Rectal smooth muscle tissue (tissue), 1 donor: ENCODE results near the gene AP1M1.

ENCODE experiments used
- H3K27ac ChIP-seq: one replicate; pipeline ENCODE4 v1.7.0; 2013; ENCODE audit warnings: low read depth, low read length, inconsistent platforms
- H3K27me3 ChIP-seq: one replicate; pipeline ENCODE4 v1.7.0; 2013; ENCODE audit warnings: low read length; ENCODE audit not compliant: control insufficient read depth, insufficient read depth
- H3K36me3 ChIP-seq: one replicate; pipeline ENCODE4 v1.7.0; 2013; ENCODE audit warnings: low read length; ENCODE audit not compliant: control insufficient read depth, insufficient read depth
- H3K4me1 ChIP-seq: one replicate; pipeline ENCODE4 v1.7.0; 2013; ENCODE audit warnings: low read length; ENCODE audit not compliant: control insufficient read depth, insufficient read depth
- H3K4me3 ChIP-seq: one replicate; pipeline ENCODE4 v1.7.0; 2013; ENCODE audit warnings: low read length
- H3K9ac ChIP-seq: one replicate; pipeline ENCODE4 v1.7.0; 2013; ENCODE audit warnings: low read length

AP1M1 gene

GRCh38 chr19:16204005-16204294 lies 6.2 kb downstream of the AP1M1 start:
- peaks cover 1% of the 10 kb centered on the region for H3K4me1 ChIP-seq
- H3K36me3 ChIP-seq, result peaks cover 38% of the 10 kb centered on the region
- no peak overlapping the region for H3K27ac ChIP-seq
- H3K9ac ChIP-seq, result no peak overlapping the region
- H3K4me3 ChIP-seq, result no peak overlapping the region
- H3K27me3 ChIP-seq, result no peaks in the 10 kb centered on the region

- Histone ChIP-seq H3K36me3 (peaks cover 44% of the 10 kb centered on the region), H3K27ac (no peak overlapping the region), H3K4me3 (no peak overlapping the region), H3K27me3 (no peaks in the 10 kb centered on the region), H3K9ac (no peak overlapping the region), H3K4me1 (no peaks in the 10 kb centered on the region)
Observed at GRCh38 chr19:16205205-16206045, 7.7 kb downstream of the AP1M1 start.

- Histone ChIP-seq H3K27me3 (no peaks in the 10 kb centered on the region), H3K4me3 (no peak overlapping the region), H3K9ac (no peak overlapping the region), H3K27ac (no peak overlapping the region), H3K36me3 (peaks cover 44% of the 10 kb centered on the region), H3K4me1 (no peaks in the 10 kb centered on the region)
Observed at GRCh38 chr19:16206046-16206605, 8.4 kb downstream of the AP1M1 start.

- Histone ChIP-seq H3K4me1 (no peaks in the 10 kb centered on the region), H3K9ac (no peak overlapping the region), H3K4me3 (no peak overlapping the region), H3K27ac (no peak overlapping the region), H3K27me3 (no peaks in the 10 kb centered on the region), H3K36me3 (peaks cover 44% of the 10 kb centered on the region)
Observed at GRCh38 chr19:16206637-16207036, 8.9 kb downstream of the AP1M1 start.

- no peaks in the 10 kb centered on the region for H3K27me3 ChIP-seq
- no peak overlapping the region for H3K9ac ChIP-seq
- H3K27ac ChIP-seq, result no peak overlapping the region
- H3K4me3 ChIP-seq, result no peak overlapping the region
- peaks cover 44% of the 10 kb centered on the region for H3K36me3 ChIP-seq
- no peaks in the 10 kb centered on the region for H3K4me1 ChIP-seq
Observed at GRCh38 chr19:16207063-16207462, 9.4 kb downstream of the AP1M1 start.

GRCh38 chr19:16207490-16208025 lies 9.8 kb downstream of the AP1M1 start:
- peaks cover 40% of the 10 kb centered on the region for H3K36me3 ChIP-seq
- H3K9ac ChIP-seq, result no peak overlapping the region
- H3K27ac ChIP-seq, result no peak overlapping the region
- no peak overlapping the region for H3K4me3 ChIP-seq
- no peaks in the 10 kb centered on the region for H3K27me3 ChIP-seq
- H3K4me1 ChIP-seq, result no peaks in the 10 kb centered on the region

GRCh38 chr19:16208064-16208759 lies 10.5 kb downstream of the AP1M1 start:
- Histone ChIP-seq H3K27ac (no peak overlapping the region), H3K9ac (no peak overlapping the region), H3K4me3 (no peak overlapping the region), H3K36me3 (peaks cover 36% of the 10 kb centered on the region), H3K27me3 (no peaks in the 10 kb centered on the region), H3K4me1 (no peaks in the 10 kb centered on the region)

GRCh38 chr19:16208847-16209665 lies 11.3 kb downstream of the AP1M1 start:
- H3K9ac ChIP-seq, result no peak overlapping the region
- no peaks in the 10 kb centered on the region for H3K4me1 ChIP-seq
- no peaks in the 10 kb centered on the region for H3K27me3 ChIP-seq
- peaks cover 30% of the 10 kb centered on the region for H3K36me3 ChIP-seq
- H3K4me3 ChIP-seq, result no peak overlapping the region
- H3K27ac ChIP-seq, result no peak overlapping the region

- Histone ChIP-seq H3K27me3 (no peaks in the 10 kb centered on the region), H3K9ac (no peak overlapping the region), H3K4me3 (no peak overlapping the region), H3K27ac (no peak overlapping the region), H3K4me1 (no peaks in the 10 kb centered on the region), H3K36me3 (peaks cover 26% of the 10 kb centered on the region)
Observed at GRCh38 chr19:16210168-16210567, 12.5 kb downstream of the AP1M1 start.

GRCh38 chr19:16213076-16213475 lies 15.4 kb downstream of the AP1M1 start:
- Histone ChIP-seq H3K9ac (no peak overlapping the region), H3K27ac (no peak overlapping the region), H3K36me3 (peaks cover 21% of the 10 kb centered on the region), H3K27me3 (no peaks in the 10 kb centered on the region), H3K4me3 (no peak overlapping the region), H3K4me1 (no peaks in the 10 kb centered on the region)

GRCh38 chr19:16216744-16217670 lies 19.3 kb downstream of the AP1M1 start:
- H3K27me3 ChIP-seq, result no peaks in the 10 kb centered on the region
- H3K27ac ChIP-seq, result no peak overlapping the region
- peaks cover 12% of the 10 kb centered on the region for H3K36me3 ChIP-seq
- no peak overlapping the region for H3K9ac ChIP-seq
- H3K4me3 ChIP-seq, result no peak overlapping the region
- no peaks in the 10 kb centered on the region for H3K4me1 ChIP-seq
